GM12878 (cell line): ENCODE results near the gene OGFOD2. TPM values are rescaled to one million over a fixed set of nuclear protein-coding genes. Genes with fewer than 3 reads are reported as not detected.

Source experiments
- CTCF ChIP-seq, 3 experiments: IDR thresholded peaks in 2 of 3; conservative IDR thresholded peaks in 1 of 3; 2 replicates each; pipeline ENCODE4 v1.5.1; 2011; ENCODE audit warnings: low read depth in 3 of 3, low read length in 3 of 3, mild to moderate bottlenecking in 3 of 3, control low read depth in 2 of 3, moderate library complexity in 2 of 3, inconsistent platforms in 1 of 3, mixed read lengths in 1 of 3; ENCODE audit not compliant: control insufficient read depth in 2 of 3, insufficient read depth in 1 of 3; ENCODE audit errors: extremely low read depth in 1 of 3
- NR2C1 ChIP-seq: fragments of 450-650 bp; IDR thresholded peaks from 2 replicates; pipeline ENCODE4 v1.6.1; 2017; ENCODE audit warnings: antibody characterized with exemption, mild to moderate bottlenecking, moderate library complexity
- microRNA-seq: library from miRNA; unstranded; fragments of <30 nt; microRNA quantifications from one replicate; pipeline ENCODE4, GENCODE V29; 2018
- polyA plus RNA-seq, 11 experiments: library from polyadenylated mRNA; depleted of rRNA in 4 of 11; unstranded in 6 of 11; stranded (reverse) in 5 of 11; fragments of >200 nt; fragmentation: Nextera tagmentation in 4 of 11; fragmentation: Illumina TruSeq in 1 of 11; extraction: Ambion mirVana in 4 of 11; extraction: Trizol in 1 of 11; gene quantifications; 1 replicate in 1 of 11; 2 replicates in 10 of 11; pipeline versions ENCODE4 v1.2.1 to v1.2.3, GENCODE V29; 2011 to 2016; ENCODE audit warnings: inconsistent platforms in 2 of 11, missing spikeins in 2 of 11, low read depth in 1 of 11
- small RNA-seq: library from RNA; depleted of rRNA; stranded (forward); fragments of <200 nt; gene quantifications from one replicate; pipeline ENCODE3, GENCODE V24; 2014
- total RNA-seq, 4 experiments: library from RNA; depleted of rRNA in 3 of 4; stranded (reverse); fragments of >200 nt in 3 of 4; fragmentation: Illumina TruSeq in 1 of 4; extraction: Trizol in 1 of 4; gene quantifications; 2 replicates each; pipeline versions ENCODE4 v1.2.1 to v1.2.3, GENCODE V29; 2013 to 2021

OGFOD2 gene
- total and polyA plus RNA-seq, 10 of the 15 experiments (the other 5 are each of a cell fraction or from before 2014, with no cell fraction given), result 0.93 to 29.2 (median 16.3) TPM

DNA sequence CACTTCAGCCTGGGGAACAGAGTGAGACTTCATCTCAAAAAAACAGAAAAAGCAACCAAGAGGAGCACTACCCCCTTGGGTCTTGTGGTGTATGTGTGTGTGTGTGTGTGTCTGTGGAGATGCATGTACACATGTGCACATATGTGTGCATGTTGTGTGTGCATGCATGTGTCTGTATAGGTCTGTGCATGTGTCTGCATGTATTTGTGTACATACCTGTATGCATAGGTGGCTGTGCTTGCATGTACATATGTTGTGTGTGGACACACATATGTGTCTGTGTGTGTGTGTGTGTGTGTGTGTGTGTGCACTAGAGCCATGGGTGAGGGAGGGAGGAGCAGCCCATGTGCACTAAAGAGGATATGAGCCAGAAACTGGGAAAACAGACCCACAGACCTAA, 54.5 kb downstream of the OGFOD2 start (continued):
- TF ChIP-seq CTCF (IDR thresholded peaks at IDR 0.05 in 2 of 3, conservative IDR thresholded peaks at IDR 0.05 in 1 of 3; ENCODE audit: control insufficient read depth in 2 of 3, extremely low read depth in 1 of 3, insufficient read depth in 1 of 3, low read depth in 3 of 3, low read length in 3 of 3), result no peak
- TF ChIP-seq NR2C1, result no peak

Small RNA genes within 50 kb of the gene (microRNA-seq; reads per million reads assigned to microRNA genes)
- gene MIR4304, result not detected

Small RNA genes within 50 kb of the gene (small RNA-seq; reads per million reads assigned to genes)
- gene ARL6IP4, result not detected
- gene MIR4304, result not detected

Other genes with a start within 250 kb of the OGFOD2 start
Only the 7 nearest of the 8 such genes appear.
- 46.7 and 51.8 TPM in 2 replicates for gene DENR, start 222.4 kb upstream of the OGFOD2 start, total RNA-seq (2014; rRNA removed)
- 60.4 and 61.4 TPM in 2 replicates for gene DENR, start 222.4 kb upstream of the OGFOD2 start, total RNA-seq (2014; rRNA removed; fragmentation: Illumina TruSeq; extraction: Trizol)
- gene DENR, start 222.4 kb upstream of the OGFOD2 start, total RNA-seq (2021), result 52.0 and 54.3 TPM in 2 replicates
- gene DENR, start 222.4 kb upstream of the OGFOD2 start, polyA plus RNA-seq (2011; rRNA removed), result 55.6 and 96.0 TPM in 2 replicates
- gene DENR, start 222.4 kb upstream of the OGFOD2 start, polyA plus RNA-seq (2014; fragmentation: Illumina TruSeq; extraction: Trizol), result 67.8 and 74.6 TPM in 2 replicates
- 10 to 100 TPM; 29.4 to 44.5 TPM for gene DENR, start 222.4 kb upstream of the OGFOD2 start, polyA plus RNA-seq (2014; fragmentation: Nextera tagmentation; extraction: Ambion mirVana)
- gene DENR, start 222.4 kb upstream of the OGFOD2 start, polyA plus RNA-seq (2014; rRNA removed), result 50.9 and 61.1 TPM in 2 replicates
- 10 to 100 TPM; 94.2 to 97.7 TPM for gene DENR, start 222.4 kb upstream of the OGFOD2 start, polyA plus RNA-seq (2016; fragmentation: Nextera tagmentation; extraction: Ambion mirVana)
- gene CCDC62, start 200.7 kb upstream of the OGFOD2 start, total RNA-seq (2014; rRNA removed), result 0.28 and 0.33 TPM in 2 replicates
- gene CCDC62, start 200.7 kb upstream of the OGFOD2 start, total RNA-seq (2014; rRNA removed; fragmentation: Illumina TruSeq; extraction: Trizol), result 0.41 and 0.54 TPM in 2 replicates
- 0.48 and 0.59 TPM in 2 replicates for gene CCDC62, start 200.7 kb upstream of the OGFOD2 start, total RNA-seq (2021)
- gene CCDC62, start 200.7 kb upstream of the OGFOD2 start, polyA plus RNA-seq (2011; rRNA removed), result 0.39 and 0.69 TPM in 2 replicates
- 0.29 and 0.54 TPM in 2 replicates for gene CCDC62, start 200.7 kb upstream of the OGFOD2 start, polyA plus RNA-seq (2014; fragmentation: Illumina TruSeq; extraction: Trizol)
- under 1 TPM; 0.08 to 0.09 TPM for gene CCDC62, start 200.7 kb upstream of the OGFOD2 start, polyA plus RNA-seq (2014; fragmentation: Nextera tagmentation; extraction: Ambion mirVana)
- 0.20 and 0.32 TPM in 2 replicates for gene CCDC62, start 200.7 kb upstream of the OGFOD2 start, polyA plus RNA-seq (2014; rRNA removed)
- under 1 TPM; 0.16 to 0.25 TPM for gene CCDC62, start 200.7 kb upstream of the OGFOD2 start, polyA plus RNA-seq (2016; fragmentation: Nextera tagmentation; extraction: Ambion mirVana)
- 23.3 and 27.7 TPM in 2 replicates for gene HIP1R, start 139.8 kb upstream of the OGFOD2 start, total RNA-seq (2014; rRNA removed)
- gene HIP1R, start 139.8 kb upstream of the OGFOD2 start, total RNA-seq (2014; rRNA removed; fragmentation: Illumina TruSeq; extraction: Trizol), result 6.9 and 10.2 TPM in 2 replicates
- gene HIP1R, start 139.8 kb upstream of the OGFOD2 start, total RNA-seq (2021), result 20.7 and 21.7 TPM in 2 replicates
- 1.1 and 1.6 TPM in 2 replicates for gene HIP1R, start 139.8 kb upstream of the OGFOD2 start, polyA plus RNA-seq (2011; rRNA removed)
- gene HIP1R, start 139.8 kb upstream of the OGFOD2 start, polyA plus RNA-seq (2014; fragmentation: Illumina TruSeq; extraction: Trizol), result 3.4 and 10.4 TPM in 2 replicates
- gene HIP1R, start 139.8 kb upstream of the OGFOD2 start, polyA plus RNA-seq (2014; fragmentation: Nextera tagmentation; extraction: Ambion mirVana), result under 1 TPM; 0.18 to 0.35 TPM
- gene HIP1R, start 139.8 kb upstream of the OGFOD2 start, polyA plus RNA-seq (2014; rRNA removed), result 19.9 and 20.8 TPM in 2 replicates
- gene HIP1R, start 139.8 kb upstream of the OGFOD2 start, polyA plus RNA-seq (2016; fragmentation: Nextera tagmentation; extraction: Ambion mirVana), result 10 to 100 TPM; 12.9 to 14.4 TPM
- gene VPS37B, start 79.1 kb upstream of the OGFOD2 start, total RNA-seq (2014; rRNA removed), result 47.5 and 53.3 TPM in 2 replicates
- 22.3 and 26.5 TPM in 2 replicates for gene VPS37B, start 79.1 kb upstream of the OGFOD2 start, total RNA-seq (2014; rRNA removed; fragmentation: Illumina TruSeq; extraction: Trizol)
- gene VPS37B, start 79.1 kb upstream of the OGFOD2 start, total RNA-seq (2021), result 68.6 and 68.7 TPM in 2 replicates
- 11.7 and 13.0 TPM in 2 replicates for gene VPS37B, start 79.1 kb upstream of the OGFOD2 start, polyA plus RNA-seq (2011; rRNA removed)
- 20.1 and 29.5 TPM in 2 replicates for gene VPS37B, start 79.1 kb upstream of the OGFOD2 start, polyA plus RNA-seq (2014; fragmentation: Illumina TruSeq; extraction: Trizol)
- gene VPS37B, start 79.1 kb upstream of the OGFOD2 start, polyA plus RNA-seq (2014; fragmentation: Nextera tagmentation; extraction: Ambion mirVana), result 1 to 10 TPM in 1 of 2 experiments, under 1 TPM in 1; 0.66 to 1.7 TPM
- gene VPS37B, start 79.1 kb upstream of the OGFOD2 start, polyA plus RNA-seq (2014; rRNA removed), result 54.0 and 63.8 TPM in 2 replicates
- gene VPS37B, start 79.1 kb upstream of the OGFOD2 start, polyA plus RNA-seq (2016; fragmentation: Nextera tagmentation; extraction: Ambion mirVana), result 10 to 100 TPM; 49.7 to 52.6 TPM
- gene ABCB9, start 8.8 kb upstream of the OGFOD2 start, total RNA-seq (2014; rRNA removed), result 4.0 and 4.1 TPM in 2 replicates
- 2.7 and 3.0 TPM in 2 replicates for gene ABCB9, start 8.8 kb upstream of the OGFOD2 start, total RNA-seq (2014; rRNA removed; fragmentation: Illumina TruSeq; extraction: Trizol)
- 3.7 and 4.9 TPM in 2 replicates for gene ABCB9, start 8.8 kb upstream of the OGFOD2 start, total RNA-seq (2021)
- 0.58 and 0.85 TPM in 2 replicates for gene ABCB9, start 8.8 kb upstream of the OGFOD2 start, polyA plus RNA-seq (2011; rRNA removed)
- 0.65 and 1.4 TPM in 2 replicates for gene ABCB9, start 8.8 kb upstream of the OGFOD2 start, polyA plus RNA-seq (2014; fragmentation: Illumina TruSeq; extraction: Trizol)
- gene ABCB9, start 8.8 kb upstream of the OGFOD2 start, polyA plus RNA-seq (2014; fragmentation: Nextera tagmentation; extraction: Ambion mirVana), result under 1 TPM; 0.37 to 0.43 TPM
- gene ABCB9, start 8.8 kb upstream of the OGFOD2 start, polyA plus RNA-seq (2014; rRNA removed), result 4.6 and 5.3 TPM in 2 replicates
- gene ABCB9, start 8.8 kb upstream of the OGFOD2 start, polyA plus RNA-seq (2016; fragmentation: Nextera tagmentation; extraction: Ambion mirVana), result 1 to 10 TPM; 3.2 to 4.3 TPM
- 190 TPM in 2 replicates for gene ARL6IP4, start 5.4 kb downstream of the OGFOD2 start, total RNA-seq (2014; rRNA removed)
- 174 and 188 TPM in 2 replicates for gene ARL6IP4, start 5.4 kb downstream of the OGFOD2 start, total RNA-seq (2014; rRNA removed; fragmentation: Illumina TruSeq; extraction: Trizol)
- gene ARL6IP4, start 5.4 kb downstream of the OGFOD2 start, total RNA-seq (2021), result 200 and 201 TPM in 2 replicates
- 106 and 137 TPM in 2 replicates for gene ARL6IP4, start 5.4 kb downstream of the OGFOD2 start, polyA plus RNA-seq (2011; rRNA removed)
- 53.4 and 144 TPM in 2 replicates for gene ARL6IP4, start 5.4 kb downstream of the OGFOD2 start, polyA plus RNA-seq (2014; fragmentation: Illumina TruSeq; extraction: Trizol)
- 10 to 100 TPM in 1 of 2 experiments, 1 to 10 TPM in 1; 2.5 to 14.1 TPM for gene ARL6IP4, start 5.4 kb downstream of the OGFOD2 start, polyA plus RNA-seq (2014; fragmentation: Nextera tagmentation; extraction: Ambion mirVana)
- 188 and 210 TPM in 2 replicates for gene ARL6IP4, start 5.4 kb downstream of the OGFOD2 start, polyA plus RNA-seq (2014; rRNA removed)
- gene ARL6IP4, start 5.4 kb downstream of the OGFOD2 start, polyA plus RNA-seq (2016; fragmentation: Nextera tagmentation; extraction: Ambion mirVana), result 100 to 1,000 TPM; 319 to 320 TPM
- gene PITPNM2, start 175.8 kb downstream of the OGFOD2 start, total RNA-seq (2014; rRNA removed), result 0.11 and 0.17 TPM in 2 replicates
- gene PITPNM2, start 175.8 kb downstream of the OGFOD2 start, total RNA-seq (2014; rRNA removed; fragmentation: Illumina TruSeq; extraction: Trizol), result 0.09 and 0.27 TPM in 2 replicates
- 0.95 and 0.98 TPM in 2 replicates for gene PITPNM2, start 175.8 kb downstream of the OGFOD2 start, total RNA-seq (2021)
- 0.56 and 1.0 TPM in 2 replicates for gene PITPNM2, start 175.8 kb downstream of the OGFOD2 start, polyA plus RNA-seq (2011; rRNA removed)
- gene PITPNM2, start 175.8 kb downstream of the OGFOD2 start, polyA plus RNA-seq (2014; fragmentation: Illumina TruSeq; extraction: Trizol), result 0.29 TPM in 2 replicates
- gene PITPNM2, start 175.8 kb downstream of the OGFOD2 start, polyA plus RNA-seq (2014; fragmentation: Nextera tagmentation; extraction: Ambion mirVana), result under 1 TPM in 1 of 2 experiments, not detected in 1; 0.05 TPM
- 0.24 and 0.25 TPM in 2 replicates for gene PITPNM2, start 175.8 kb downstream of the OGFOD2 start, polyA plus RNA-seq (2014; rRNA removed)
- under 1 TPM; 0.03 to 0.08 TPM for gene PITPNM2, start 175.8 kb downstream of the OGFOD2 start, polyA plus RNA-seq (2016; fragmentation: Nextera tagmentation; extraction: Ambion mirVana)